Fibroblast of skin of right quadriceps (primary cell): Measurements from ENCODE around the gene RAN.
A peak's percentile ranks its signal among the peaks of the same experiment; 100 is the strongest.
"Not testable (repeated sequence)": the region's sequence is repeated elsewhere in the genome, so short reads cannot be mapped to it uniquely, and the experiment has no call there.

Experiments
- DNase-seq: peaks from one replicate; pipeline ENCODE4 v3.0.0-alpha.2; 2013

Gene RAN

GRCh38 chr12:130879212-130879686 lies 7.4 kb downstream of the RAN start:
- DNase-seq: no peak

GRCh38 chr12:130879781-130880389 lies 8.0 kb downstream of the RAN start:
- DNase-seq: no peak

GRCh38 chr12:130880411-130880885 lies 8.6 kb downstream of the RAN start:
- DNase-seq: no peak

GRCh38 chr12:130881046-130881445 lies 9.2 kb downstream of the RAN start:
- DNase-seq: no peak

- no peak for DNase-seq
These were observed 9.7 kb downstream of the RAN start for GRCh38 chr12:130881548-130881947.

GRCh38 chr12:130887190-130887589 lies 15.3 kb downstream of the RAN start:
- not testable (repeated sequence) for DNase-seq

- no peak for DNase-seq
These were observed 32.2 kb downstream of the RAN start for GRCh38 chr12:130904064-130904463.

GRCh38 chr12:130904936-130905455 lies 33.1 kb downstream of the RAN start:
- not testable (repeated sequence) for DNase-seq

- no peak for DNase-seq
These were observed 37.2 kb downstream of the RAN start for GRCh38 chr12:130909111-130909510.

GRCh38 chr12:130911193-130911592 lies 39.3 kb downstream of the RAN start:
- DNase-seq: no peak

- DNase-seq: no peak
These were observed 40.1 kb downstream of the RAN start for GRCh38 chr12:130911933-130912332.

GRCh38 chr12:130916241-130916911 lies 44.5 kb downstream of the RAN start:
- DNase-seq: peak; percentile 52

- no peak for DNase-seq
These were observed 45.7 kb downstream of the RAN start for GRCh38 chr12:130917607-130918006.

GRCh38 chr12:130919086-130919485 lies 47.2 kb downstream of the RAN start:
- no peak for DNase-seq

GRCh38 chr12:130920119-130920703 lies 48.3 kb downstream of the RAN start:
- no peak for DNase-seq

GRCh38 chr12:130920723-130921381 lies 49.0 kb downstream of the RAN start:
- DNase-seq: peak; percentile 42

- DNase-seq: no peak
These were observed 50.7 kb downstream of the RAN start for GRCh38 chr12:130922511-130922953.

- no peak for DNase-seq
These were observed 53.2 kb downstream of the RAN start for GRCh38 chr12:130924966-130925665.

- DNase-seq: no peak
These were observed 53.8 kb downstream of the RAN start for GRCh38 chr12:130925666-130926015.
